Hematopoietic multipotent progenitor cell treated with erythropoietin and hydrocortisone succinate and interleukin-3 and kit ligand, for 17 days (in vitro differentiated cells): Measurements from ENCODE around the gene CEP104.
A peak's percentile ranks its signal among the peaks of the same experiment; 100 is the strongest.

Experiments
- DNase-seq: peaks from one replicate; pipeline ENCODE4 v3.0.0-alpha.2; 2015; ENCODE audit warnings: low spot score

The CEP104 gene

DNA sequence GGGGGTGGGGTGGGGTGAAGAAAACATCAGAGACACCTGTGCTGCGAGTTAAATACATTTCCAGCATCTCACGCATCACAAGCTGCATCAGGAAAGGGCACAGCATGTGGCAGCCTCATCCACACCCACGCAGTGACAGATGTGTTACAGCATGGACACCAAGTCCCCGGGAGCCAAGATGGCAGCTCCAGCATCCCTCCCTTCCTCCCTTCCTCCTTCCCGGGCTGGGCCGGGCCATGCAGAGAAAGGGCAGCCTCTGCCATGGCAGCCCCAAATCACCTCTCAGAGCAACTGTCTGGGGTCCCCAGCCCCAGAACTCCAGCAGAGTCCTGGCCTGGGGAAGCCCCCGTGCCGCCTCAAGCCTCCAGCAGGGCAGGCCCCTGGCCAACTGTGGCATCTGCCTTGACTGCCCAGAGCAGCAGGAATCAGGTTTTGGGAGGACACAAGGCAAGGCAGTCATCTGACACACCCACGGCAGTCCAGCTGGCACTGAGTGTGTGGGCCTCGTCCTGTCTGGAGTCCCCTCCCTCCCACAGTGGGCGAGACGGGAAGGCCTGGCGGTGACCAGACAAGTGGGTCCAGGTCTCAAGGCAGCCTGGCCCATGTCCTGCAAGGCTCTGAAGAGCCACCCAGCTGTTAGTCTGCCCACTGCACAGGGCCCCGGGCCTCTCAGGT lies 78.3 kb downstream of the CEP104 start:
- DNase-seq, result no peak

DNA sequence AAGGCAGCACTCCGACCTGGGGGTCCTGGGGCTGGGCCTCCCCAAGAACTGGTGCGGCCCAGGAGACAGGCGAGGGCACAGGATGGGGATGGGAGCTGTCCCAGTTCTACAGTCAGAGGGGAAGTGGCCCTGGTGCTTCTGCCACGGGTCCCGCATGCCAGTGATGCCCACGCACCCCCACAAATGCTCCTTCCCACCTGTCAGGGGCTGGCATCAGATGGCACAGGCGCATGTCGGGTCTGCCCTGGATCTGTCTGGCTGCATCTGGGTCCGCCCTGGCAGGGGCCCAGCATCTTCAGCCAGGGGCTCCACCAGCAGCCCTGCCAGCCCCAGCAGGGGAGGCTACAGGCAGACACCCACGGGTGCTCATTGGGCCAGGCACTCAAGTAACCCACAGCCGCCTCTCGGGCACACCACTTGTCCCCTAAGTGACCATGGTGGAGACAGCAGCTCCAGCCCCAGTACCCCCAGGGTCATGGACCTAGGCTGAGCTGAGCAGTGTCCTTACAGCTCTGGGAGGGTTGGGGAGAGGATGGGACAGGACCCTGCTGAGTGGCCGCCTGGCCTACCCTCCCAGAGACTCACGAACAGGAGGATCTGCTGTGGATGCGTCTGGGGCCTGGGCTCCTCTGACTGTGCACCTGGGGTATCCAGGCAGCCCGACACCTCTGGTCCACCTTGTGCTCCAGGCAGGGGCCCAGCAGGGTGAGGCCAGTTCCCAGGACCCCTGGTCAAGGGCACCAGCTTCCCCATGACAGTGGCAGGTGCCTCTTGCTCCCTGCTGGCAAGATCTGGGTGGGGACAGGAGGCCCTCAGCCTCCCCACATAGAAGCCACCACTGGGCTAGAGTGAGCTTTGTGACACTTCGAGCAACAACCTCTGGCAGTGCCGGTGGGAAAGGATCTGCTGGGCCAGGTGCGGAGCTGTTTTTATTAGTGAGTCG lies 79.1 kb downstream of the CEP104 start:
- DNase-seq, result no peak

DNA sequence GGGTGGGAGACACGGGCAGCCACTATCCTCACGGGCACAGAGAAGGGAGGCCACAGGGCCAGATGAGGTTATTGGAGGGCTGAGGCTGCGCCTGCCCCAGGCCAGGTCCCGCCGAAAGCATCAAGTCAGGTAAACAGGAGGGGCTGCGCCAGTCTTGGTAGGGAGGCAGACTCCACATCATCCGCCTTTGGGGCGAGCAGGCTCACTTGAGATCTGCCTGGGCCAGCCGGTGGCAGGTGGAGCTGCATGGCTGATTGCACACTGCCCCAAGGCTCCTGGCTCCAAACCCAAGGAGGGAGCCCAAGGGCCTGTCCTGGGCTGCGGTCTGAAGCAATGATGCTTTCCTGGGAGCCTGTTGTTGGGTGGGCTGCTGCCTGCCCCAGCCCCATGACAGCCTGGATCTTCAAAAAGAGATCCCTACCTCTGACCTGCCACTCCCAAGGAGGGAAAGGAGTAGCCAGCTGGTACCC lies 79.9 kb downstream of the CEP104 start:
- DNase-seq, result no peak

DNA sequence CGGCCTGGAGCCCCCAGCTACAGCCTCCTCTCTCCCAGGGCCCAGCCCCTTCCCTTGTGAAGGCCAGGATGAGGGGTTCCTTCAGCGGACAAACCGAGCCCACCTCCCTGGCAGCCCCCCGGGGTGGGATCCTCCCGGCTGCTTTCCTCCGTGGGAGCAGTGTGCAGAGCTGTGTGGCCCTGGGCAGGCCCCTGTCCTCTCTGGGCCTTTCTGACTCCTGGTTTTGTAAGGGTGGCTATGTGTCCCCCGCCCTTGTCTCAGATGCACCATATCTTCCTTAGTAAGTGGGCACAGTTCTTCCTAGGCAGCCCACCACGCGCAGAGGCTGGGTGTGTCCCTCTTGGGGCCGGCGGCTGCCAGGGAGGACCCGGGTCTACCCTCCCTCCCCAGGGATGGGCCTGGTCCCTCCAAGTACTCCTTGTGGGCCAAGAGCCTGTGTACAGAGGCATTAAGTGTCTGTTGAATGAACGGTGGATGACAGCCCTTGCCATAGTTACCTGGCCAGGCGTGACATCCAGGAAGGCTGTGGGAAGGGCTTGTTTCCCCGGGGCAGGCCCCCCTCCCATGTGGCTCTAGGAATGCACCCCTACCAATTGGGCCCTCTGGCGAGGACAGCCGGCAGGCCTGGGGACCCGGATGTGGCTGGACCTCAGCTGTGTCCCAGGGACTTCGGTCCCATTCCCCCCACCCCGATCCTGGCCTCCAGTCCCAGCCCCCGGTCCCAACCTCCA lies 80.6 kb downstream of the CEP104 start:
- no peak for DNase-seq

DNA sequence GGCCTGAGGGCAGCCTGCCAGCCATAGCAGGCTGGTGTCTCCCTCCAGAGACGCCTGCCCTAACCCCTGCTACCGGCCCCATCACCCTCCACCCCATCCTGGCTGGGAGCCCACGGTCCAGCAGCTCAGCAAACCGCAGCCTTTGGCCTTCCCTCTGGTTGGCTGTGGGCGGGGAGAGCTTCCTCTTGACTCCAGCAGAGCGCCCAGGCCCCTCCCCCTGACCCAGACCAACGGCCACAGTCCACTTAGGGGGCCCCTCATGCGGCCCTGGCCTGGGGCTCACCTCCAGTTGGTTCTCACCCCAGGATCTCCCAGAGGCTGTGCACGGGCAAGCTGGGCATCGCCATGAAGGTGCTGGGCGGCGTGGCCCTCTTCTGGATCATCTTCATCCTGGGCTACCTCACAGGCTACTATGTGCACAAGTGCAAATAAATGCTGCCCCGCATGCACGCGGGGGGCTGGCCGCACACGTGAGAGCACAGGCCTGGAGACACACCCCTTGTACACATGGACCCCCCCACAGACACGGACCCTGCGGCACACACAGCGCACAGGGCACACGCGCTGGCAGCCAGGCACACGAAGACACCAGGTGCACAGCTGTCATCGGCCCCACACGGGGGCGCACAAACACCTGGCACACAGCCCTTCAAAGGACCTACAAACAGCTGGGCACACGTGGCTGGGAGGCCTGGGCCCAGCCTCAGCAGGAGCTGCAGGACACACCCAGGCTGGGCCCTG lies 81.4 kb downstream of the CEP104 start:
- DNase-seq, result peak; percentile 88

DNA sequence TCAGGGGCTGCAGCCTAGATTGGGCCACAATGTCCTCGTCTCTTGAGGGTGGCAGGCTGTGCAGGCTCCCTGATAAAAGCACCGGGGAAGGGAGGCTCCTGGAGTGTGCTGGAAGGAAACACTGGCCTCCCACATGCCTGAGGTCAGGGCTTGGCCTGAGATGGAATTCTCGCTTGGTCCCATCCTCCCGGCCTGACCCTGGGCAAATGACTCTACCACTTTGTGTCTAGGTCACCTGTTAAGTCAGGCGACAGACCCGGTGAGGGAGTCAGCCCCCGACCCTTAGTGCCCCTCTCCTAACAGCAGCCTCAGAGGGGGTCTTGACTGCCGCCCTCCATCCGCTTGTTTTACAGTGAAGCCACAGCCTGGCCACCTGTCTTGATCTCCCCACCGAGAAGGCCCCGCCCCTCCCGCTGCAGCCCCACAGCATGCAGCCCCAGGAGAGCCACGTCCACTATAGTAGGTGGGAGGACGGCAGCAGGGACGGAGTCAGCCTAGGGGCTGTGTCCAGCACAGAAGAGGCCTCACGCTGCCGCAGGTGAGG lies 82.0 kb downstream of the CEP104 start:
- peak; percentile 78 for DNase-seq

DNA sequence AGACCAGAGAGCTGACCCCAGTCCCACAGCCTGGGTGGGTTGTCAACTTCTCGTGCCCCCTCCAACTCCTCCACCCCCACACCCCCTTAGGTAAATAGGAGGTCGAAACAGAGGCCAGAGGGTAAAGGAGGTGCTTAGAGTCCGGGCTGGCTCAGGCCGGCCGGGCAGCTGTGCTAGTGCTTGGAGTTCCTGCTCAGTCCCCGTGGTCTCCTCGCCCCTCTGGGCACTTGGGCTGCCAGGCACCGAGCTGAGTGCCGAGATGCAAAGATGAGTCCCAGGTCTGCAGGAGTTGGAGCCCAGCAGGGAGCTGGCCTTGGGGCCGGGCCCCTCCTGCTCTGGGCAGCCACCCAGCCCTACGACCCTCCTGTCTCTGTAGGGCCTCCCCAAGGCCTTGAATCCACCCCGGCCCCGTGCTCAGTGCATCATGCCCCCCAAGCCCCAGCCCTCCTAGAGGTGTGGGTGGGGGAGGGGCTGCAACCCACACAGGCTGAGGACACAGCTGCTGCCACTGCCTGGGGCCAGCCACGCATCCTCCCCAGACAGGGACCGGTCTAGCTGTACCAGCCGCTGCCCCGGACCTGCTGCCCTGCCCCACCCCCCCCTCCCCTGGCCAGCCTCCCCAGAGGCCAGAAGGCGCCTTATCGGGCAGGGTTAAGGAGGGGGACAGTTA lies 82.6 kb downstream of the CEP104 start:
- peak; percentile 46 for DNase-seq

DNA sequence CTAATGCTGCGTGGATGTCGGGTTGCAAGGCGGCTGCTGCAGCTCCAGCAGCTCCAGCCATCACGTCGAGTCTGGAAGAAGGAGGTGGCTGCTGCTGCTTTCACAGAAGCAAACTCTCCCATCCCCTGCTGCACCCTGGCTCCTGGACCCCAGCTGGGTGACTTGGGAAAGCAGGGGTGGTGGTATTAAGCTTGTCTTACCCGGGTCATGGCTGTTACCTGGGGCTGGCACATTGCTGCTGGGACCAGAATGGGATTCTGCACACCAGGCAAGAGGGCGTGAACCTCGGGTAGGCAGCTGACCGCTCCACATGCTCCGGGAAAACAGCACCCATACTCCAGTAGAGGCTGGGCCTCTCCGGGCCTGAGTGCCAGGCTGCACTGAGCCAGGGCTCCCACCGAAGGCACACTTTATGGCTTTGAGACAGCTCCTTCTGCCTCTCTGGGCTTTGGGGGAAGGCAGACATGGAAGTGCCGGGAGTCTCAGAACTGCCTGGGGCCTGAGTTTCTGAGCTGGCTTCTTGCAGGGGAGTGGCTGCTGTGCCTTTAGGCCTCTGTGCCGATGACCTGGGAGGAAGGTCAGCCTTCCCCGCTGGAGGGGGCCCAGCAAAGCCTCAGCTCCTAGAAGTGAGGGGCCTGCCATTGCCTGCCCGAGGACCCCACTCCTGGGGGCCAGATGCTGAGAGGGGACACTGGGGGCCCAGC lies 83.3 kb downstream of the CEP104 start:
- peak; percentile 51 for DNase-seq

DNA sequence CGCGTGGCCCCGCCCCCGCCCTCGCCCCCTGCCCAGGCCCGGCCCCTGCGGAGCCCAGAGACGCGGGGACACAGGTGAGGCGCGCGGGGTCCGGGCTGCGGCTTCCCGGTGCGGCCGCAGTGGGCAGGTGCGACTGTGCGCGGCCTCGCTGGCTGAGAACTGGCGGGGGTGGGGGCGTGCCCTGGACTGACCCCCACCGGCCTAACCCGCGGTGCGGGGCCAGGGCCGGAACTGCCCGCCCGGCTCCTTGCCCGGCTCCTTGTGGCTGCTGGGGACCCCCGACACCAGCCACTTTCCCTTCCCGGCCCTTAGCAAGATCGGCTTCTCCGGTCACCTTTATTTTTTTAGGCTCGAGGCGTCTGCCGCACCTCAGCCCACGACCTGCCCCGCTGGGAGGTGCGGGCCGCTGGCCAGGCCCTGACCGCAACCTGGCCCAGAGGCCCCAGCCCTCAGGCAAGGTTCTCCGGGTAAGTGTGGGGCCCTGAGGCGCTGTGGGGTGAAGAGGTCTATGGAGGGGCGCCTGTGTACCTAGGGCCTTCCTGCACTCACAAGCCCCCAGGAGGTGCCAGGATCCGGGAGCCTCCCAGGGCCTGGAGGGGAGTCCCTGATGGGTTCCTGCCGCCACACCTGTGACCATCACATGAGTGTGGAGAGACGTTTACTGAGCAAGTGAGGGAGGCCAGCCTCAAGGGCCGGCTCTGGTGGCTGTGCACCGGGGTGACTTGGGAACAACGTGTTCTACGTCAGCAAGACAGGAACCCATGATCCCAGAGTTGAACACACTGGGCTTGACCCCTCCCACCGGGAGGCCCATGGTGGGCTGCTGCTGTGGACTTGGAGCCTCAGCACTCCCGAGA lies 84.1 kb downstream of the CEP104 start, which contains the start of gene SMIM1:
Gene SMIM1, plus strand, starts transcription at position 35 of the 857 bp plus-strand sequence. CDS start 2,625 bp downstream, outside the sequence.
- DNase-seq, result peak; percentile 51

DNA sequence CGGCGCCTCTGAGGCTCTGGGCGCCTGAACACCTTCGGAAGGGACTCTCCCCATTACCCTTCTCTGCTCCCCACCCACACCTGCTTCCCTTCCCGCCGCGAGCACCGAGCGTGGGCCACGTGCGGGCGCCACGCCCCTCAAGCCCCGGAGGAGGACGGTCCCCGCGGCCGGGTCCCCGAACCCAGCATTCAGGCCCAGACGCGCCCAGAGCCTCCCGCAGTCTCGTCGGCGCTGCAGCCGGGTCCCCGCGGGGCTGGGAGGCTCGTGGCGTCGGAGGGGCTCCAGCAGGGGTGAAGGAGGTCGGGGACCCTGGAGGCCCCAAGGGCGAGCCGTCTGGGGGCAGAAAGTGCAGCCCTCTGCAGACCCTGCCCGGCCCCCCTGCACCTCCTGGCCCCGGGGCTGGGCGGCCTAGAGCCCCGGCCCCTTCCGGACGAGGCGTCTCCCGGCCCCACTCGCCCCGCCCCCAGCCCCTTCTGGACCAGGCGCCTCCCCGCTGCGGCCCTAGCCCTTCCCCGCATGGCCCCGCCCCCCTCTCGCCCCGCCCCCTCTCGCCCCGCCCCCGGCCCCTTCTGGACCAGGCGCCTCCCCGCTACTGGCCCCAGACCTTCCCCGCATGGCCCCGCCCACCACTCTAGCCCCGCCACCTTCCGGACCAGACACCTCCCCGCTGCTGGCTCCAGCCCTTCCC lies 84.8 kb downstream of the CEP104 start:
- peak; percentile 88 for DNase-seq

DNA sequence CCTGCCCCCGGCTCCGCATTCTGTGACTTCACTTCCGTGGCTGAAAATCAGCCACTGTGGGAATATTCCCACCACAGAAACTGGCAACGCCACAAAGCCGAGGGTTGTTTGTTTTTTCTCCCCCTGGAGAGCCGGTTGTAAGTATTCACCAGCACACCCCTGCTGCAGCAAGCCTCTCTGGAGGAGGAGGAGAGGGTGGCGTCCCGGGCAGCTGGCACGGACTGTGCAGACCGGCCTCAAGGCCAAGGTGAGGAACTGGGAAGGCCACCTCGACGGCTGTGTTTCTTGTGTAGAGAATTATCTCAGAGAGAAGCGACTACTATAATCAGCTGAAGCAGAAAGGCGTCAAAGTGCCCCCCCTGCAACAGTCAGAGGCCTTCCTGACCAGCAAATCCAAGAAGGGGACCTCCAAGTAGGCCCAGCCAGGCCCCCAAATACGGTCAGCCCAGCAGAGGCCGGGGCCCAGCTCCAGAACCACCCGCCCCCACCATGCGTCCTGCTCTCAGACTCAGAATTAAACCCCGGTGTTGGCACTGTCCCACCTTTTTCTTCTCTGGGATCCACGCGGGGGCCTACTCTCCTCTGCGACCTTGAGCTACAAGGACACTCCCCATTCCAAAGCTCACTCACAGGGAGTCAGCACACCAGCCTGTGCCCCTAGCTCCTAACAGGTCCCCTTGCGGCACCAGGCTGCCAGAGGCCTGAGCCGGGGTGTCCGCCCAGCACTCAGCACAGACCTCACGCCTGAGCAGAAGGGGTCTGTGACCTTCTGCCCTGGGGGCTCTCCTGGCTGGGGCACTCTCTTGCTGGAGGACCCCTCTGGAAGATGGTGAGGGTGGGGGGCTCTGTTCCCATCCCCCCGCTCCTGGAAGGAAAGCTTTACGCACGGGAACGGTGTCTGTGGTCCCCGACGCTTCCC lies 85.6 kb downstream of the CEP104 start:
- no peak for DNase-seq

DNA sequence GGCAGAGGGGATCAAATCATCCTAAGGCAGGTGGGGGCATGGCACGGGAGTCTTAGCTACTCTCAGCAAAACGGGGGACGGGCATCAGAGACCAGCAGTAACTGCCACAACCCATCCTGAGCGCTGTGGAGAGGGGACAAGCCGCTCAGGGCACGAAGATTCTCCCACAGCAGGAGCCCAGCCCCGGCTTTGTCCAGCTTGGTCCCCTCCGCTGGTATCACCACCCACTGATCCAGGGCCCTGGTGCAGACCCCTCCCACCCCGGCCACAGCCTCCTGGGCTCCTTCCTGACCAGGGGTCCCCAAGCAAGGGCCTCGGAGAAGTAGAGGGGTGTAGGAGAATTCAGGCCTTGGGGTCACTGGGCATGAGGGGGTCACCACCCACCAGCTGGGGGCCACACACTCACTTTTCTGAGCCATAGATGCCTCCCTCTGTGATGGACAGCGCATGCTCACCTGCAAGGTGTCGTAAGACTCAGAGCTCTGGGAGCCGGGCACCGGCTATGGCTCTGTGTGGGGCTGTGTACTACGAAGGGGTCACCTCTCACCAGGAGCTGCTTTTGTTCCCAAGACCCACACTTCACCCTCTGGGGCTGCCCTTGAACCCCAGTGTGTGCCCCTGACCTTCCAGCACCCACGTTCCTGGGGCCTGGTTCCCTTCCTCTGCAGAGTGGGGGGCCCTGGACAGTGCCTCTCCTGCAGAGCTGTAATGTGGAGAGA lies 86.8 kb downstream of the CEP104 start:
- no peak for DNase-seq

DNA sequence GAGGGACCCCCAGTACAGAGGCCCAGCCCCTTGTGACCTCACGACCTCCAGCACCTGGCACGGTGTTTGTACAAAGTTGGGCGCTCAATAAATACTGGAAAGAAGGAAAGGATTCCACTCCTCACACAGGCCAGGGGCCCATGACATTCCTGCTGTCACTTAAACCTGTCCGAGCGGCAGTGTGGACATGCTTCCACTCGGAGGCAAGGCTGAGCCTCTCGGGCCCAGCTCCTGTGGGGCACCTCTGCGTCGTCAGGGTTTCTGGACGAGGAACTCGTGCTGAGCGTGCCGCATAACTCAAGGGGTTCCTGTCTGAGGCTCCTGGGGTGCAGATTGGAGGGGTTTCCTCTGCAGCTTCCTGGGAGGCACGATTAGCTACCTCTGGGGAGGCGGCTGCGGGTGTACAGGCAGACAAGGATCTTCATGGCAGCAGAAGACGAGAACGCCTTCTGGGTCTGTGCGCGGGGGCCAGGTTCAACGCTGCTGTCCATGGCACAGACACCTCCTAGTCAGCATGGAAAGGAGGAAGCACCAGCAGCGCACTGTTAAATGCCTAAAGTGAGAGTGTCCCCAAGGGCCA lies 88.1 kb downstream of the CEP104 start:
- no peak for DNase-seq

DNA sequence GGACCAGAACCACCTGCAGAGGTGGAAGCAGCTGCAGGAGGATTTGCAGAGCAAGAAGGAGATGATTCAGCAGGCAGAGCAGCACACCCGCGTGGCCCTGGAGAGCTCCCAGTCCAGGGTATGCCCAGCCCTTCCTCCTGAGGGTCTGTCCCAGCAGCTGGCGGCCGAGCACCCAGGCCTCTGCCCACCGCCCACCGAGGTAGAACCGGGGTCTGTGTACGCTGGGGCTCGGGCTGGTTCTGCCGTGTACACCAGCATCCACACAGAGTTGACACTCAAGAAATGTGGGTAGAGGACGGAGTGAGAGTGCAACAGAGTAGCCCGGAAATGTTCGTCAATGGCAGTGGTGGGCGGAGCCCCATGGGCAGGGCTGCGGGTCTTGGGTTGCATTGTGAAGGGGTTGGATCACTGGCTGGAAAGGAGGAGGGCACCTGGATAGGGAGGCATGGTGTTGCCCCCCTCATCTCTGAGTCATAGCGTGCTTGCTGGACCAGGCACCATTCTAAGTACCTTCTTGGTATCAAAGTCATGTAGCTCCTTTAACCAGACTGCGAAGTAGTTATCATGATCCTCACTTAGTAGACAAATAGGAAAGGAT lies 89.6 kb downstream of the CEP104 start:
- no peak for DNase-seq

DNA sequence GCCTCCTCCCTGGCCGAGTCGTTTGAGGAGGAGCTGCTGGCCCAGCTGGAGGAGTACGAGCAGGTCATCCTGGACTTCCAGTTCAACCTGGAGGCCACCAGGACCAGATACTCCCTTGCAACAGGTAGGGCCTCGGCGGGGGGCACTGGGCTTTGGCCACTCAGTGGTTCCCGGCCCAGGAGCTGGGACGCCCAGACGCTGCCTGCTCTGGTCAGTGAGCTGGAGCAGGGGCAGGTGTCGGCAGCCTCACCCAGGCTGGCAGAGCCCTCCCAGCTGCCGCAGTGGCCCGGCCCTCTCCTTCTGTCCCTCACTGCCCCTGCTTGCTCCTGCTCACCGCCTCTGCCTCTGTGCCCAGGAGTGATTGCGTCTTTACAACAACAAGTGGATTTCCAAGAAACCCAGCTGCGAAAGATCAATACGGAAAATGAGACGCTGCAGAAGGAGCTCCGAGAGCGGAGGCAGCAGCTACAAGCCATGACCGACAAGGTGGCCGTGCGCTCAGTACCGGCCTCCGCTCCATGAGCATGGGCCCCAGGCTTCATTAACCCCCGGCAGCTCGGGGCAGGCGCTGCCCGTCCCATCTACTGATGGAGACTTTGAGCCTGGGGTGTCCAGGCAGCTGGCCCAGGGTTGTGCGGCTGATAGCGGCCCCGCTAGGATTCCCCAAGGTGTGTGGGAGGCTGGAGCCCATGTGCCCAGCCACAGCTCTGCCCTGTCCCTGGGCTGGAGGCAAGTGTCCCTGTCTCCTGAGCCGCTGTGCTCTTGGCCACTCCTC lies 93.5 kb downstream of the CEP104 start:
- no peak for DNase-seq
